HG03108 (cell line): ENCODE measurements around the gene TLR7.

Source experiments
- ATAC-seq: cut with Tn5 transposase; IDR thresholded peaks from one replicate; pipeline ENCODE4 v1.9.1; 2021; ENCODE audit warnings: moderate library complexity; ENCODE audit not compliant: unreplicated experiment

Gene TLR7

DNA sequence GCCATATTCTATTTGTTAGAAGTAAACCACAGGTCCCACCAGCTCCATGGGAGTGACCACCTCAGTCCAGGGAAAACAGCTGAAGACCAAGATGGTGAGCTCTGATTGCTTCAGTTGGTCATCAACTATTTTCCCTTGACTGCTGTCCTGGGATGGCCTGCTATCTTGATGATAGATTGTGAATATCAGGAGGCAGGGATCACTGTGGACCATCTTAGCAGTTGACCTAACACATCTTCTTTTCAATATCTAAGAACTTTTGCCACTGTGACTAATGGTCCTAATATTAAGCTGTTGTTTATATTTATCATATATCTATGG lies 55.7 kb downstream of the TLR7 start:
- ATAC-seq, result no peak

DNA sequence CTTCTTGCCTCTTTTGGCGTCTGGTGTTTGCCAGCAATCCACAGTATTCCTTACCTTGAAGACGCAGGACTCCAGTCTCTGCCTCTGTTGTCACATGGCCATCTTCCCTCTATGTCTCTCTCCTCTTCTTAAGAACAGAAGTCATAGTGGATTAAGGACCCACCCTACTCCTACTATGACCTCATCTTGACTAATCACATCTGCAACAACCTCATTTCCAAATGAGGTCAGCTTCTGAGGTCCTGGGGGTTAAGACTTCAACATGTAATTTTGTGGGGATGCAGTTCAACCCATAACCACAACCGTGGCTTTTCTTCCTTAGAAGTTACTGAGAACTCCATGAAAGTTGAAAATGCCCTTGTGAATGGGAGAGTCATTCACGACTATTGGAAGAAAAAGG lies 62.8 kb downstream of the TLR7 start:
- ATAC-seq, result no peak

- no peak for ATAC-seq
These were observed 63.3 kb downstream of the TLR7 start for GRCh38 chrX:12930150-12930549.

- no peak for ATAC-seq
These were observed 65.4 kb downstream of the TLR7 start for GRCh38 chrX:12932244-12932643.

- no peak for ATAC-seq
These were observed 68.0 kb downstream of the TLR7 start for GRCh38 chrX:12934850-12935249.

DNA sequence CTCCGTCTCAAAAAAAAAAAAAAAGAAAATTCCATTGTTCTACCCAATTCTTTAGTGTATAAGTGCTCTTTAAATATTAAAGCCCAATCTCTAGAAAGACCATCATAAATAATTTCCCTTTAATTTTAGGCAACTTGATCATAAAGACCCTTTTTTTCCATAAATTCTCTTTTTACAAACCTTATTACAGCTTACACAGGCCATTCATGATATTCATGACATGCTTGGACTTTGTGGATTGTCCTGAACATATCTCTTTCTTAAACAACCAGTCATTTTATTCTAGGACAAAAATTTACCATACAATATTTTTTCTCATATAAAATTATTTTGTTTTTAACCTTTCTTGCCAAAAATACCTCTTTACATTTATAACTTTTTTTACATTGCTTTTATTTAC lies 70.1 kb downstream of the TLR7 start:
- no peak for ATAC-seq
